GM19351 (cell line): ENCODE results near the gene SLC66A3.

Experiments
- ATAC-seq: cut with Tn5 transposase; IDR thresholded peaks from one replicate; pipeline ENCODE4 v1.9.1; 2021; ENCODE audit warnings: mild to moderate bottlenecking, moderate library complexity; ENCODE audit not compliant: unreplicated experiment

The SLC66A3 gene

DNA sequence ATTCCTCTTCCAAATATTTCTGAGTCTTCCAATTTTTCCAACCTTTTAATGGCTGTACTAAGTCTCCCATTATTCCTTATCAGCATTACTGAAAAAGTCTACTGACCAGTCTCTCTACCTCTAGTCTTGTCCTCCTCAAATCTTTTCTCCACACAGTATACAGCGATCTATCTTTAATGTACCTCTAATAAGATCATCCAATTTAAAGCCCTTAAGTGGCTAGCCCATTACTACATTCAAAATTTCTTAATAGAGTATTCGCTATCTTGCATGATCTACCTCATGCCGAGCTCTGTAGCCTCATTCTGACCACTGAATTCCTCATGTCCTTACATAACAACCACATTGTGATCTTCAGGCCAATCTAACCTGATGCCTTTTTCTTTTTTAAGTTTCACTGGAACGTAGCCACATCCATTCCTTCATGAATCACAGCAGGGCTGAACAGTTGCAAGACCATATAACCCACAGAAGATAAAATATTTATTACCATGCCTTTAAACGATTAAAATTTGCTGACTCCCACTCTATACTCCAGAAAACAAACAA, 57.9 kb downstream of the SLC66A3 start:
- no peak for ATAC-seq

DNA sequence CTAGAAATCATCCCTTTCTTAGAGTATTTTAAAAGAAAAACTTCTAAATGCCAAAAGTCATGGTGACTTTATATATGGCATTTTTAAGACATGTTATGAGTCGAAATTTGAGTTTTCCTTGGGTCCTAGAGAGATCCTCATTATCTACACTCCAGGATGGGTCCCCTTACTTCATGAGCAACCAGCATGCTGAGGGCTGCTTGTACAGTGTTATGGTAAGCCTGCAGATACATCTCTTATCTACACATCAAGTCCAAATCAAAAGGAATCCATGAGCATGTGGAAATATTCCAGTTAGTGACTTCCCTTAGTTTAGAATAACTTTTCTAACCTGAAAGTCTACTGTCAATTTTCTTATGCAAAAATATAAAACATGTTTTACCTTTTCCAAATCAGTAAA, 58.7 kb downstream of the SLC66A3 start:
- no peak for ATAC-seq

DNA sequence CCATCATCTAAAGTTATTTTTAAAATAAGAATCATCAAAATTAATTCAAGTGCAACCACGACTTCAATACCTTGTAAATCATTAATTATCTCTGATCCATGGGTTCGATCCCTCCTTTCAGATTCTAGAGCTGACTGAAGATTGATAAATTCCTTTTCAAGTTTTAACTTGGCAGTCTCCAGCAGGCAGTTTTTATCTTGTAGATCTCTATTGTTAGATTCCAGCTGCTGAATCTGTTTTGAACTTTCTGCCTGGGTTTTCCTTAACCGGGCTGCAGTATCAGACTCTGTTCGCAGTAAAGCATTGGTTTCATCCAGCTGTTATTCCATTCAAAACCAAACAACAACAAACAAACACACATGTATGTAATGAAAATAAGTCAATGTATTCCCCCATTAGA, 59.5 kb downstream of the SLC66A3 start:
- no peak for ATAC-seq

DNA sequence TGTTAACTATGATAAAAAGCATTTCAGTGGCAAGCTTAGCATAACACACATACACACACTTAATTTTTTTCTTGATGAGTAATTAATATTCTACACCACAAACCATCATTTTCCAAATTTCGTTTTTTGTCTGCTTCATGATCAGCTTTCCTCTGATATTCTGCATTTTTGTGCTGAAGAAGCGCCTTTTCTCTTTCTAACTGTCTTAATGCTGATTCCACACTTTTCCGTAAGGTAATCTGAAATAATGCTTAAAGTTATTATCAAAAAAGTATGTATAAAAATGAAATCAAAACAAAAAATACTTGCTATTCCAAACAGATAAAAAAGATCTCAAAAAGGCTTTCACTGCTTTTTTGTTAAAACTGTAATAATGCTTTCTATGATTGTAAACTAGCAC, 60.1 kb downstream of the SLC66A3 start:
- ATAC-seq: no peak

DNA sequence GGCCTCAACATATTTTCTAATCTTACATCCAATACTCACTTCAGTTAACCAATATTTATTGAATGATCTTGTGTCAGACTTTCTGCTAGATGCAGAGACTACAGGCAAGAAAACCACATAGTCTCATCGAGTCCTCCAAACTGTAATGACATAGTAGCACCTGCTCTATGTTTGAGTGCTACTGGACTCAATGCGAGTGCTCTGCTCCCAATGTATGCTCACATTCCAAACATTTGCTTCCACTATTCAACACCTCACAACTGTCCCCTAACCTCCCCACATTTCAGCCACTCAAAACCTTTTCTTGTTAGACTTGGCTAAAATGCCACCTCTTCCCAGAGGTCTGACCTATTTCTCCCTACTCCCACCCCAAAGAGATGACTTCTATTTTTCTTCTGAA, 65.2 kb downstream of the SLC66A3 start:
- no peak for ATAC-seq

DNA sequence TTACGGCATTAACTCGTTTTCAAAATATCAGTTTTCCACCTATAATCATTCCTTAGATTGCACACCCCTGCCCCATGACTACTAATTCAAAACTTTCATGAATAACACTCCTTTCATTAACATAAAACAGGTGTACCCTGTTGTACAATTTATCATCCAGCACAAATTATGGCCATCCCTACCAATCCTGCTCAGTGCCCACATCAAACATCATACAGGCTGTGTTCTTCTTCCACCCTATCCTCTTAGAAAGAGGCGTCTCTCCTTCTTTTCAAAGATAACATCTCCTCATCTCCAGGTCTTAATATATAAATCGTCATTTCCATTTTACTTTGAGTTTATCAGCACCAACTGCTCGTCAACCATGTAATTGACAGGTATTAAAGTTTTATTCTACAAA, 67.6 kb downstream of the SLC66A3 start:
- no peak for ATAC-seq

DNA sequence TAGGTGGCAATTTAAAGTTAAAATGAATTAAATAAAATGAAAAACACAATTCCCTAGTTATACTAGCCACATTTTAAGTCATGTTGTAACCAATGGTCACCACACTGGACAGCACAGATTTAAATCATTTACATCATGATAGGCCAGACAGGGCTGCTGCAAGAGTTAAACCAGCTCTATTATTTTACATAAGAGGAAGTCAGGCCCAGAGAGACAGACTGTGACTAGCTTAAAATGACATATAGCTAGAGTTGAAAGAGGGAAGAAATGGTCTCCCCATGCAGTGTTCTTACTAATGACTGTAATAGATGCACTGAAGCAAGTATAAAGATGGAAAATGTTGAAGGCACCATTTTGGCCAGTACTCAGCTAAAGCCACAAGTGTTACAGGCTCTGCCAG, 69.6 kb downstream of the SLC66A3 start:
- ATAC-seq: no peak

DNA sequence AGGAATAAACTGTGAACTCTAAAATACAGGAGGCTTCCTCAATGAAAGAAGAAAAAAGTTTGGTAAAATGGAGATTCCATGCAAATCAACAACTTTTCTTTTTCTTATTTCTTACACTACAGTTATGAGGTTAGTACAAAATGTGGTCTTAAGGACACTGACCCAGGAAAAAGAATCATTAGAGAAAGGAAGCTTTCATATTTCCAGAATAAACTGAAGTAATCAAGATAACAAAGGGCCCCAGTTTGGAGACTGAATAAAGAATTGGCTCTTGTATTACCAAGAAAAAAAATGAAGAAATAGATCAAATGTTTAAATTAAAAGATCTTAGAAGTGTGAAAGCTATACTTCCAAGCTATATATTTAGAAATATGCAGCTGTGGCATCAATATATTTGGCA, 72.3 kb downstream of the SLC66A3 start:
- no peak for ATAC-seq
